Tibial nerve (tissue), 4 donors: ENCODE measurements around the gene ARFGAP2. TPM values are rescaled to one million over a fixed set of nuclear protein-coding genes. Genes with fewer than 3 reads are reported as not detected.

Experiments
- DNase-seq, 2 donors: peaks; one replicate each; pipeline ENCODE4 v3.0.0-alpha.2; 2019; ENCODE audit warnings: low spot score in 2 of 2
- H3K27ac ChIP-seq, 4 donors: fragments of 200-600 bp; sonication (generic) in 3 of 4; one replicate each; pipeline ENCODE4 v1.5.1; 2017 to 2019; ENCODE audit warnings: mild to moderate bottlenecking in 1 of 4
- H3K27me3 ChIP-seq, 2 donors: fragments of 200-600 bp; sonication (generic) in 1 of 2; one replicate each; pipeline versions ENCODE4 v1.5.1 to v1.6.0; 2017 to 2019
- H3K36me3 ChIP-seq, 3 donors: fragments of 200-600 bp; sonication (generic); one replicate each; pipeline ENCODE4 v1.5.1; 2018 to 2019
- H3K4me1 ChIP-seq, 4 donors: fragments of 200-600 bp; sonication (generic) in 3 of 4; one replicate each; pipeline ENCODE4 v1.5.1; 2017 to 2019
- H3K4me3 ChIP-seq, 4 donors: fragments of 200-600 bp; sonication (generic) in 3 of 4; one replicate each; pipeline ENCODE4 v1.5.1; 2017 to 2019; ENCODE audit warnings: mild to moderate bottlenecking in 1 of 4, moderate library complexity in 1 of 4
- H3K9me3 ChIP-seq, 4 donors: fragments of 200-600 bp; sonication (generic) in 3 of 4; one replicate each; pipeline ENCODE4 v1.5.1; 2017 to 2019
- CTCF ChIP-seq, 5 experiments: fragments of 200-600 bp in 3 of 5; fragments of 450-650 bp in 2 of 5; sonication (generic) in 3 of 5; IDR thresholded peaks; one replicate each; pipeline ENCODE4 v1.5.1; 2016 to 2019; ENCODE audit warnings: antibody characterized with exemption in 5 of 5, mild to moderate bottlenecking in 3 of 5, moderate library complexity in 2 of 5
- EP300 ChIP-seq, 2 donors: sonication (generic); formaldehyde crosslinking; IDR thresholded peaks; one replicate each; pipeline ENCODE4 v1.6.1; 2017; ENCODE audit warnings: antibody characterized with exemption in 2 of 2, mild to moderate bottlenecking in 1 of 2
- POLR2A ChIP-seq, 2 donors: fragments of 450-650 bp; IDR thresholded peaks; one replicate each; pipeline ENCODE4 v1.6.1; 2017; ENCODE audit warnings: antibody characterized with exemption in 2 of 2, mild to moderate bottlenecking in 2 of 2, moderate library complexity in 2 of 2
- WGBS, 2 donors: methylation state at CpG; one replicate each; pipeline ENCODE4 v1.1.5; 2018; 5-methylcytosine and 5-hydroxymethylcytosine counted together
- total RNA-seq, 4 donors: library from RNA; depleted of rRNA; stranded (reverse); fragments of >200 nt; gene quantifications; one replicate each; pipeline ENCODE4 v1.1.0, GENCODE V29; 2016

Gene ARFGAP2
- total RNA-seq, 4 donors from 2014 or later = 164 to 209 (median 176) TPM

- no peaks in the 10 kb centered on the region for H3K9me3 ChIP-seq
- H3K4me3 ChIP-seq = no peak overlapping the region
- peak overlapping the region in 2 of 4 donors; percentile 52 to 58 for H3K27ac ChIP-seq
- no peaks in the 10 kb centered on the region for H3K27me3 ChIP-seq
- peak; percentile 80 to 93 for DNase-seq
- peaks cover 0 to 22% (median 0%) of the 10 kb centered on the region in 3 donors for H3K36me3 ChIP-seq
- no peak for TF ChIP-seq POLR2A (IDR thresholded peaks at IDR 0.05)
- TF ChIP-seq EP300 (IDR thresholded peaks at IDR 0.05) = peak in 1 of 2 donors; percentile 73
- peak; percentile 90 to 96 (median 93) for TF ChIP-seq CTCF (IDR thresholded peaks at IDR 0.05)
- H3K4me1 ChIP-seq = peaks cover 0 to 41% (median 8%) of the 10 kb centered on the region in 4 donors
- WGBS, 2 donors = 42 to 44% methylated on average over 11 of the region's 11 CpGs
Observed at GRCh38 chr11:47152953-47153950, 23.4 kb downstream of the ARFGAP2 start.

- peak overlapping the region in 2 of 4 donors; percentile 52 to 58 for H3K27ac ChIP-seq
- TF ChIP-seq EP300 (IDR thresholded peaks at IDR 0.05) (no peak), CTCF (IDR thresholded peaks at IDR 0.05) (no peak), POLR2A (IDR thresholded peaks at IDR 0.05) (no peak)
- no peaks in the 10 kb centered on the region for H3K9me3 ChIP-seq
- no peak overlapping the region for H3K4me3 ChIP-seq
- peaks cover 0 to 18% (median 0%) of the 10 kb centered on the region in 3 donors for H3K36me3 ChIP-seq
- WGBS, 2 donors = 80 to 88% methylated on average over 16 of the region's 16 CpGs
- peaks cover 0 to 43% (median 8%) of the 10 kb centered on the region in 4 donors for H3K4me1 ChIP-seq
- H3K27me3 ChIP-seq = no peaks in the 10 kb centered on the region
- DNase-seq = no peak
Observed at GRCh38 chr11:47152126-47152952, 24.3 kb downstream of the ARFGAP2 start.

GRCh38 chr11:47149782-47150181 is 26.9 kb downstream of the ARFGAP2 start:
- Histone ChIP-seq H3K9me3 (no peaks in the 10 kb centered on the region), H3K4me1 (peaks cover 0 to 46% (median 6%) of the 10 kb centered on the region in 4 donors), H3K4me3 (no peak overlapping the region), H3K27me3 (no peaks in the 10 kb centered on the region), H3K36me3 (peaks cover 0 to 7% (median 0%) of the 10 kb centered on the region in 3 donors), H3K27ac (no peak overlapping the region)
- DNase-seq = no peak
- WGBS, 2 donors = 50 to 70% methylated on average over 2 of the region's 2 CpGs
- no peak for TF ChIP-seq POLR2A (IDR thresholded peaks at IDR 0.05)
- TF ChIP-seq CTCF (IDR thresholded peaks at IDR 0.05) = no peak

- no peak for TF ChIP-seq POLR2A (IDR thresholded peaks at IDR 0.05)
- peak overlapping the region in 1 of 4 donors; percentile 8 for H3K27ac ChIP-seq
- no peaks in the 10 kb centered on the region for H3K27me3 ChIP-seq
- H3K4me1 ChIP-seq = peaks cover 0 to 42% (median 5%) of the 10 kb centered on the region in 4 donors
- H3K4me3 ChIP-seq = no peak overlapping the region
- no peaks in the 10 kb centered on the region for H3K9me3 ChIP-seq
- H3K36me3 ChIP-seq = peaks cover 0 to 7% (median 0%) of the 10 kb centered on the region in 3 donors
- peak in 1 of 2 donors; percentile 41 for DNase-seq
- 55 to 67% methylated on average over 10 of the region's 10 CpGs for WGBS, 2 donors
Observed at GRCh38 chr11:47148903-47149531, 27.7 kb downstream of the ARFGAP2 start.

GRCh38 chr11:47148270-47148669 is 28.4 kb downstream of the ARFGAP2 start:
- Histone ChIP-seq H3K4me3 (no peak overlapping the region), H3K4me1 (peaks cover 0 to 40% (median 5%) of the 10 kb centered on the region in 4 donors), H3K36me3 (peaks cover 0 to 7% (median 0%) of the 10 kb centered on the region in 3 donors), H3K9me3 (no peaks in the 10 kb centered on the region), H3K27me3 (no peaks in the 10 kb centered on the region), H3K27ac (no peak overlapping the region)
- no peak for DNase-seq
- WGBS, 2 donors = 86 to 90% methylated on average over 4 of the region's 4 CpGs
- no peak for TF ChIP-seq CTCF (IDR thresholded peaks at IDR 0.05)
